ENCODE data around the gene CST6. TPM values are rescaled to one million over a fixed set of nuclear protein-coding genes. Genes with fewer than 3 reads are reported as not detected.

CST6 gene
- total and polyA plus RNA-seq, 2 of the 4 experiments (the other 2 are of a cell fraction), result 0.54 to 3.0 TPM

- ATAC-seq (ENCODE audit: low read depth) (no peak), DNase-seq (no peak)
- Histone ChIP-seq H3K4me1 (ENCODE audit: control insufficient read depth, insufficient read depth, low read length) (peaks cover 9% of the 10 kb centered on the region), H3K27me3 (ENCODE audit: control insufficient read depth, insufficient read depth, low read length) (peaks cover 13% of the 10 kb centered on the region), H4K8ac (ENCODE audit: low read depth in 2 of 2, low read length in 2 of 2) (no peak overlapping the region), H4K5ac (ENCODE audit: low read depth, low read length) (no peak overlapping the region), H3K4me3 (ENCODE audit: insufficient read depth, low read depth, low read length) (no peak overlapping the region), H2BK15ac (ENCODE audit: low read depth, low read length) (0 out of 3 replicates have a peak overlapping the region, but pooled peaks have one; percentile 27), H3K18ac (ENCODE audit: low read depth, low read length) (no peak overlapping the region), H3K9me1 (ENCODE audit: insufficient read depth, low read length) (peaks cover 23% of the 10 kb centered on the region), H3K4me2 (ENCODE audit: low read depth, low read length) (no peak overlapping the region), H3K4ac (ENCODE audit: low read depth, low read length) (no peak overlapping the region; the same call in 1 of the 2 replicates), H3K23ac (ENCODE audit: low read depth, low read length) (no peak overlapping the region), H3K36me3 (ENCODE audit: control insufficient read depth, insufficient read depth, low read length) (no peaks in the 10 kb centered on the region), H4K91ac (ENCODE audit: insufficient read depth, low read depth, low read length) (no peak overlapping the region), H2AFZ (replicated peaks; ENCODE audit: low read length, poor library complexity) (peak overlapping the region; percentile 58), H2AK9ac (replicated peaks; ENCODE audit: low read depth, low read length, poor library complexity) (peak overlapping the region; percentile 55), H2BK20ac (ENCODE audit: low read depth, low read length) (no peak overlapping the region), H3K9me3 (ENCODE audit: control insufficient read depth, insufficient read depth, low read length) (no peaks in the 10 kb centered on the region), H3K56ac (ENCODE audit: extremely low read depth, insufficient read depth, low read length) (no peak overlapping the region), H3K9ac (ENCODE audit: low read depth, low read length) (no peak overlapping the region), H2BK5ac (ENCODE audit: low read depth, low read length, poor library complexity, severe bottlenecking) (no peak overlapping the region), H3K79me1 (ENCODE audit: low read depth in 1 of 2, low read length in 2 of 2) (no peaks in the 10 kb centered on the region), H3K27ac (ENCODE audit: insufficient read depth, low read length) (no peak overlapping the region), H2BK120ac (ENCODE audit: low read depth, low read length) (peak overlapping the region; percentile 13; the same call in 1 of the 2 replicates), H2AK5ac (ENCODE audit: low read depth, low read length) (no peak overlapping the region), H4K20me1 (ENCODE audit: insufficient read depth, low read length) (no peaks in the 10 kb centered on the region; the same call in 1 of the 2 replicates), H3K14ac (replicated peaks; ENCODE audit: low read depth, low read length) (no peak overlapping the region)
- ChIA-PET CTCF (no interaction called here), POLR2A (ENCODE audit: unreplicated experiment) (interaction anchor here (0.5 kb wide), 1 partner anchor 118 kb away, joined by 5 read pairs; no protein-coding TSS in a partner anchor)
- intact Hi-C loops (cut with micrococcal nuclease) (no loop called here), in situ Hi-C loops (cut with MboI; ENCODE audit: low sequenced_read_pairs) (no loop called here), dilution Hi-C loops (cut with HindIII; ENCODE audit: low sequenced_read_pairs, unreplicated experiment) (no loop called here)
- no TSS peak for BruUV-seq (replicated peaks)
- 71% methylated on average over 7 of the region's 12 CpGs; no CpG with 5 or more reads in 1 of the 2 experiments for WGBS, 2 experiments (ENCODE audit: extremely low coverage in 2 of 2, insufficient read length in 1 of 2)
- TF ChIP-seq RCOR1 (IDR thresholded peaks at IDR 0.05; ENCODE audit: insufficient replicate concordance, low read length) (no peak), RFX5 (IDR thresholded peaks at IDR 0.05; ENCODE audit: low read depth, low read length) (no peak)
These were observed 1.3 kb downstream of the CST6 start for GRCh38 chr11:66012946-66013761.

Data from IMR-90 (cell line).